K562 (cell line): ENCODE measurements around the gene AVPR1A. TPM values are rescaled to one million over a fixed set of nuclear protein-coding genes. Genes with fewer than 3 reads are reported as not detected.

Experiments used
- ATAC-seq: fragments of 200-7000 bp; cut with Tn5 transposase; 3 replicates; pipeline ENCODE4 v1.9.1; 2020; ENCODE audit warnings: moderate library complexity
- BruUV-seq: library from RNA; stranded (reverse); fragments of 400-500 nt; replicated peaks from 2 replicates; lab custom pipeline; 2021; lab: Mats Ljungman, UMichigan
- CTCF ChIA-PET: fragments of 300-600 bp; formaldehyde crosslinking; extraction: SDS; loops from one replicate; lab custom pipeline; 2021; ENCODE audit warnings: low intra/inter-chr PET ratio; lab: Yijun Ruan, JAX
- POLR2A ChIA-PET: fragments of 300-600, 350-650 bp; sonication (Branson Sonifier 250); formaldehyde crosslinking; extraction: SDS; loops from one replicate; lab custom pipeline; 2021; ENCODE audit warnings: antibody characterized with exemption, inconsistent platforms; lab: Yijun Ruan, JAX
- DNase-seq, 4 experiments: peaks; one replicate each; pipeline versions ENCODE4 v3.0.0 to v3.0.0-alpha.2; 2011 to 2018; ENCODE audit warnings: low spot score in 3 of 4, mixed read lengths in 3 of 4; ENCODE audit errors: extremely low read depth in 1 of 4
- FAIRE-seq: peaks from 2 replicates; lab custom pipeline; 2011; peaks lifted over from hg19 to GRCh38; lab: Jason Lieb, UNC
- H2AFZ ChIP-seq: 2 replicates; pipeline ENCODE4 v1.6.0; 2011; ENCODE audit warnings: low read depth, low read length, control low read depth, inconsistent platforms
- H3K27ac ChIP-seq: fragments of 200-600 bp; 3 replicates; pipeline ENCODE4 v1.8.0; 2011; ENCODE audit warnings: low read depth, mild to moderate bottlenecking, control low read depth, inconsistent platforms, low read length, moderate library complexity, mixed read lengths; ENCODE audit errors: extremely low read depth
- H3K27me3 ChIP-seq, 2 experiments: fragments of 300-600 bp in 1 of 2; 2 replicates in 1 of 2; 3 replicates in 1 of 2; pipeline versions ENCODE4 v1.6.0 to v1.8.0; 2011; ENCODE audit warnings: inconsistent platforms in 2 of 2, low read length in 2 of 2, mild to moderate bottlenecking in 1 of 2, mixed read lengths in 1 of 2, moderate library complexity in 1 of 2; ENCODE audit not compliant: control insufficient read depth in 2 of 2, insufficient read depth in 2 of 2
- H3K36me3 ChIP-seq: fragments of 300-600 bp; 3 replicates; pipeline ENCODE4 v1.8.0; 2011; ENCODE audit warnings: mild to moderate bottlenecking, low read length, inconsistent platforms; ENCODE audit not compliant: control insufficient read depth, insufficient read depth
- H3K4me1 ChIP-seq, 2 experiments: fragments of 200-600 bp in 1 of 2; replicated peaks in 1 of 2; 2 replicates in 1 of 2; 3 replicates in 1 of 2; pipeline versions ENCODE4 v1.5.1 to v1.8.0; 2011; ENCODE audit warnings: inconsistent platforms in 2 of 2, low read length in 2 of 2, mild to moderate bottlenecking in 1 of 2, mixed read lengths in 1 of 2, moderate library complexity in 1 of 2; ENCODE audit not compliant: control insufficient read depth in 2 of 2, insufficient read depth in 2 of 2
- H3K4me2 ChIP-seq: 2 replicates; pipeline ENCODE4 v1.6.1; 2011; ENCODE audit warnings: low read length, control low read depth, inconsistent platforms, mixed read lengths; ENCODE audit not compliant: insufficient read depth
- H3K4me3 ChIP-seq: fragments of 200-600 bp; sonication (generic), shearing (Covaris generic); 2 replicates; pipeline ENCODE4 v1.5.1; 2016; ENCODE audit warnings: control low read depth, inconsistent platforms
- H3K79me2 ChIP-seq: fragments of 200-600 bp; 3 replicates; pipeline ENCODE4 v1.8.0; 2011; ENCODE audit warnings: low read length, inconsistent platforms; ENCODE audit not compliant: control insufficient read depth, insufficient read depth
- H3K9ac ChIP-seq, 2 experiments: 2 replicates each; pipeline versions ENCODE4 v1.6.0 to v1.6.1; 2011; ENCODE audit warnings: low read depth in 2 of 2, low read length in 2 of 2, control low read depth in 1 of 2, inconsistent platforms in 1 of 2, mild to moderate bottlenecking in 1 of 2, mixed read lengths in 1 of 2; ENCODE audit not compliant: insufficient read depth in 1 of 2
- H3K9me1 ChIP-seq: one replicate; pipeline ENCODE4 v1.6.0; 2011; ENCODE audit warnings: inconsistent platforms, mild to moderate bottlenecking, low read length, moderate library complexity; ENCODE audit not compliant: control insufficient read depth, insufficient read depth
- H3K9me3 ChIP-seq: replicated peaks from 2 replicates; pipeline ENCODE4 v1.5.1; 2011; ENCODE audit warnings: low read depth, low read length, inconsistent platforms; ENCODE audit not compliant: control insufficient read depth, insufficient read depth
- H4K20me1 ChIP-seq: replicated peaks from 2 replicates; pipeline ENCODE4 v1.6.1; 2011; ENCODE audit warnings: low read length, inconsistent platforms, mixed read lengths; ENCODE audit not compliant: control insufficient read depth, insufficient read depth
- CUX1 ChIP-seq: fragments of 200-800 bp; sonication (Bioruptor generic); IDR thresholded peaks from 2 replicates; pipeline ENCODE4 v1.6.1; 2016; ENCODE audit warnings: missing genetic modification characterization, missing compliant biosample characterization
- NR2C2 ChIP-seq, 2 experiments: fragments of 200-800 bp in 1 of 2; sonication (Bioruptor generic) in 1 of 2; sonication (generic) in 1 of 2; formaldehyde crosslinking in 1 of 2; IDR thresholded peaks; 2 replicates each; pipeline versions ENCODE4 v1.6.1 to v1.8.0; 2016 to 2022; ENCODE audit warnings: mild to moderate bottlenecking in 1 of 2, missing compliant biosample characterization in 1 of 2, missing genetic modification characterization in 1 of 2, missing genetic modification reagents in 1 of 2
- RAD21 ChIP-seq, 2 experiments: fragments of 250-450 bp in 1 of 2; fragments of 450-650 bp in 1 of 2; sonication (Bioruptor Pico) in 1 of 2; formaldehyde crosslinking in 1 of 2; IDR thresholded peaks in 1 of 2; conservative IDR thresholded peaks in 1 of 2; 2 replicates each; pipeline versions ENCODE4 v1.4.0 to v1.8.0; 2020 to 2022; ENCODE audit warnings: mild to moderate bottlenecking in 2 of 2, moderate library complexity in 1 of 2
- SMC3 ChIP-seq: conservative IDR thresholded peaks from 2 replicates; pipeline ENCODE4 v1.6.1; 2011; ENCODE audit warnings: low read depth, low read length, improper control_type of control experiment; ENCODE audit not compliant: insufficient read depth
- ZC3H8 ChIP-seq: fragments of 450-650 bp; IDR thresholded peaks from 2 replicates; pipeline ENCODE4 v1.6.1; 2017
- WGBS: fragments of 100-300 bp; shearing (Covaris generic); methylation state at CpG from one replicate; pipeline ENCODE4 v1.1.6; 2016; ENCODE audit warnings: low coverage, mixed read lengths; ENCODE audit not compliant: insufficient coverage; ENCODE audit errors: missing lambda C conversion rate; 5-methylcytosine and 5-hydroxymethylcytosine counted together
- in situ Hi-C: fragments of 300-500 bp; cut with MboI; formaldehyde crosslinking; loops from 4 replicates; pipeline ENCODE4 v1.15.0; 2018; ENCODE audit warnings: inconsistent platforms, mixed read lengths
- intact Hi-C: fragments of 100-400 bp; cut with micrococcal nuclease; formaldehyde crosslinking; loops from 2 replicates; pipeline ENCODE4 v1.14.2; 2022
- polyA plus RNA-seq, 8 experiments: library from polyadenylated mRNA; depleted of rRNA in 4 of 8; stranded (reverse) in 5 of 8; unstranded in 3 of 8; fragments of >200 nt; fragmentation: Nextera tagmentation in 2 of 8; fragmentation: Illumina TruSeq in 1 of 8; extraction: Ambion mirVana in 2 of 8; extraction: Trizol in 1 of 8; gene quantifications; 2 replicates each; pipeline versions ENCODE4 v1.2.1 to v1.2.3, GENCODE V29; 2011 to 2014; ENCODE audit warnings: inconsistent platforms in 1 of 8, missing spikeins in 1 of 8
- total RNA-seq, 7 experiments: library from RNA; depleted of rRNA in 6 of 7; stranded (reverse); fragments of >200 nt in 6 of 7; fragmentation: Illumina TruSeq in 2 of 7; extraction: Trizol in 2 of 7; gene quantifications; 2 replicates each; pipeline versions ENCODE4 v1.2.1 to v1.2.3, GENCODE V29; 2011 to 2021; ENCODE audit warnings: low replicate concordance in 1 of 7
- TF ChIP-seq, protein P1 (sequence below): fragments of 450-650 bp; formaldehyde crosslinking; IDR thresholded peaks from 2 replicates; pipeline ENCODE4 v1.4.0; 2020; ENCODE audit warnings: mild to moderate bottlenecking, moderate library complexity

AVPR1A gene
- total and polyA plus RNA-seq, 9 of the 15 experiments (the other 6 are each of a cell fraction or from before 2014, with no cell fraction given) = under 0.01 to 0.04 (median 0.03) TPM; not detected in 3

DNA sequence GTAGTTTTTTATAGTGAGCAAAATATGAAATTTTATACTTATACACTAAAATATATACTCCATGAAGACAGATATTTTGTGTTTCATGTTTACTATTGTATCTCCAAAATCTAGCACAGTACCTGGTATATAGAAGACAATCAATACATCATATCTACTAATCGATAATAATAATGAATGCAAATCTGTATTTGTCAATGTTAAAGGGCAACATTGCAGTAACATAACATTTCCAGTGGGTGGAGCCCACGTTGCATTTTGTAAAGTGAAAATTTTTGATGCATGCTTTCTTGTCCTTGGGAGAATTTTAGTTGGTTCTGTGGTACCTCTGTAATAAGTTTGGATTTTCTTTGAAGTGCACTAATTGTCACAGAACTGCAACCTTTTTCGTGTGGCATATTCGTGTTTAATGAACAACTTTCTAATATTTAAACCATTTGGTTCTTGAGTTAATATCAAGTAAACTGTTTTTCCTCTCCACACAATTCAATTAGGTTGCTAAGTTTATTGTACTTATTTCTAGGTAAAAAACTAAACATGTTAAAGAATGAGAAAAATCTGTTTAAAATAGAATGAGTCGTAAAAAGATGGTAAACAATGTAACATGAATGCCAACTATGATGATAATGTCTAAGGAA, 47.4 kb downstream of the AVPR1A start:
- peak; percentile 92 for FAIRE-seq
- WGBS = 0% methylated on average over 5 of the region's 5 CpGs
- TF ChIP-seq RAD21 (CRISPR knock-in tag; conservative IDR thresholded peaks at IDR 0.05 in 1 of 2, IDR thresholded peaks at IDR 0.05 in 1 of 2) = peak; percentile 83 to 86
- TF ChIP-seq SMC3 = peak; percentile 53
- TF ChIP-seq CUX1 (CRISPR knock-in tag) = peak; percentile 96
- no peak for TF ChIP-seq ZC3H8
- TF ChIP-seq, protein P1, sequence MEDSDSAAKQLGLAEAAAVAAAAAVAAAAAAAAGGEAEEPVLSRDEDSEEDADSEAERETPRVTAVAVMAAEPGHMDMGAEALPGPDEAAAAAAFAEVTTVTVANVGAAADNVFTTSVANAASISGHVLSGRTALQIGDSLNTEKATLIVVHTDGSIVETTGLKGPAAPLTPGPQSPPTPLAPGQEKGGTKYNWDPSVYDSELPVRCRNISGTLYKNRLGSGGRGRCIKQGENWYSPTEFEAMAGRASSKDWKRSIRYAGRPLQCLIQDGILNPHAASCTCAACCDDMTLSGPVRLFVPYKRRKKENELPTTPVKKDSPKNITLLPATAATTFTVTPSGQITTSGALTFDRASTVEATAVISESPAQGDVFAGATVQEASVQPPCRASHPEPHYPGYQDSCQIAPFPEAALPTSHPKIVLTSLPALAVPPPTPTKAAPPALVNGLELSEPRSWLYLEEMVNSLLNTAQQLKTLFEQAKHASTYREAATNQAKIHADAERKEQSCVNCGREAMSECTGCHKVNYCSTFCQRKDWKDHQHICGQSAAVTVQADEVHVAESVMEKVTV (CRISPR knock-in tag) = peak; percentile 48
- no peak for TF ChIP-seq NR2C2 (CRISPR knock-in tag; IDR thresholded peaks at IDR 0.05)
- no peak for TF ChIP-seq NR2C2 (tag; IDR thresholded peaks at IDR 0.05)

More for the DNA sequence above, 47.4 kb downstream of the AVPR1A start:
- no peak for ATAC-seq
- H3K79me2 ChIP-seq = no peaks in the 10 kb centered on the region
- no peak overlapping the region for H3K4me2 ChIP-seq
- H3K36me3 ChIP-seq = no peaks in the 10 kb centered on the region
- H3K9me3 ChIP-seq = no peaks in the 10 kb centered on the region
- ChIA-PET CTCF (interaction anchor here (1.1 to 1.2 kb wide), 2 partner anchors 174 to 699 kb away, joined by 3 to 4 read pairs; no protein-coding TSS in a partner anchor), POLR2A (no interaction called here)
- no peaks in the 10 kb centered on the region for H3K9me1 ChIP-seq
- no peaks in the 10 kb centered on the region for H4K20me1 ChIP-seq
- no TSS peak for BruUV-seq
- in situ Hi-C loops (no loop called here), intact Hi-C loops (loop anchor here (1.0 to 10.0 kb wide), 5 partner anchors 49 to 1154 kb away; partner anchors contain the start of gene AVPR1A)
- no peak overlapping the region for H3K27ac ChIP-seq
- no peak overlapping the region for H3K9ac ChIP-seq
- H3K4me3 ChIP-seq = no peak overlapping the region
- H3K27me3 ChIP-seq = peaks cover 0 to 5% of the 10 kb centered on the region in 2 experiments; a peak in 1 of 5 replicates
- peak; percentile 9 to 35 (median 23) for DNase-seq
- H2AFZ ChIP-seq = no peak overlapping the region
- H3K4me1 ChIP-seq = no peaks in the 10 kb centered on the region
